PC-3 (cell line): ENCODE results near the gene DRAM1.

Source experiments
- CTCF ChIP-seq: fragments of 300-600 bp; sonication (generic); conservative IDR thresholded peaks from 2 replicates; pipeline ENCODE4 v1.5.1; 2017; ENCODE audit warnings: antibody characterized with exemption, low read depth, mild to moderate bottlenecking, low read length
- EZH2 ChIP-seq: fragments of 300-600 bp; sonication (generic); IDR thresholded peaks from one replicate; pipeline ENCODE4 v1.6.1; 2017; ENCODE audit warnings: antibody characterized with exemption, mild to moderate bottlenecking, low read length; ENCODE audit not compliant: unreplicated experiment
- EZH2phosphoT487 ChIP-seq: fragments of 300-600 bp; sonication (generic); IDR thresholded peaks from 2 replicates; pipeline ENCODE4 v1.6.1; 2018; ENCODE audit warnings: mild to moderate bottlenecking, antibody characterized with exemption, low read length, borderline replicate concordance

- no peak for TF ChIP-seq EZH2phosphoT487
- TF ChIP-seq EZH2, result no peak
- TF ChIP-seq CTCF, result no peak
Measured at GRCh38 chr12:101850199-101850598, 27.2 kb upstream of the DRAM1 start.
